Measurements from ENCODE around the gene CISD2. TPM values are rescaled to one million over a fixed set of nuclear protein-coding genes. Genes with fewer than 3 reads are reported as not detected.
"Not testable (repeated sequence)": the region's sequence is repeated elsewhere in the genome, so short reads cannot be mapped to it uniquely, and the experiment has no call there.

The CISD2 gene
- total and polyA plus RNA-seq, 2 donors = 28.8 to 35.2 TPM

- H3K4me1 ChIP-seq (ENCODE audit: control insufficient read depth in 2 of 2, insufficient read depth in 2 of 2, low read length in 2 of 2) = no peaks in the 10 kb centered on the region
- WGBS = 97% methylated on average over 2 of the region's 2 CpGs
- H3K4me3 ChIP-seq (ENCODE audit: low read length in 2 of 2) = no peak overlapping the region
- H3K27ac ChIP-seq (ENCODE audit: low read depth in 1 of 2, low read length in 1 of 2) = no peak overlapping the region
- no peak for DNase-seq (ENCODE audit: low read depth in 6 of 9, low spot score in 9 of 9)
- H3K27me3 ChIP-seq (ENCODE audit: control insufficient read depth in 2 of 2, insufficient read depth in 1 of 2, low read length in 1 of 2) = no peaks in the 10 kb centered on the region
- no peaks in the 10 kb centered on the region for H3K9me3 ChIP-seq (ENCODE audit: control insufficient read depth in 2 of 2, insufficient read depth in 1 of 2, low read length in 1 of 2)
- H3K36me3 ChIP-seq (ENCODE audit: control insufficient read depth in 2 of 2, insufficient read depth in 2 of 2, low read length in 1 of 2) = no peaks in the 10 kb centered on the region
Observed at GRCh38 chr4:102935716-102936115, 66.9 kb downstream of the CISD2 start.

- not testable (repeated sequence) for DNase-seq (ENCODE audit: low read depth in 6 of 9, low spot score in 9 of 9); H3K4me1 ChIP-seq (ENCODE audit: control insufficient read depth in 2 of 2, insufficient read depth in 2 of 2, low read length in 2 of 2); H3K27ac ChIP-seq (ENCODE audit: low read depth in 1 of 2, low read length in 1 of 2); H3K27me3 ChIP-seq (ENCODE audit: control insufficient read depth in 2 of 2, insufficient read depth in 1 of 2, low read length in 1 of 2); H3K4me3 ChIP-seq (ENCODE audit: low read length in 2 of 2); H3K9me3 ChIP-seq (ENCODE audit: control insufficient read depth in 2 of 2, insufficient read depth in 1 of 2, low read length in 1 of 2); H3K36me3 ChIP-seq (ENCODE audit: control insufficient read depth in 2 of 2, insufficient read depth in 2 of 2, low read length in 1 of 2)
- WGBS = 91% methylated on average over 2 of the region's 2 CpGs
Observed at GRCh38 chr4:102938063-102938462, 69.3 kb downstream of the CISD2 start.

Other genes starting within 250 kb of the CISD2 start
- 19.7 TPM for gene MANBA, start 108.0 kb upstream of the CISD2 start, total RNA-seq
- 19.0 TPM for gene MANBA, start 108.0 kb upstream of the CISD2 start, polyA plus RNA-seq
- gene UBE2D3, start 41.4 kb upstream of the CISD2 start, total RNA-seq = 326 TPM
- gene UBE2D3, start 41.4 kb upstream of the CISD2 start, polyA plus RNA-seq = 318 TPM
- gene SLC9B1, start 150.7 kb downstream of the CISD2 start, total RNA-seq = 4.3 TPM
- 2.4 TPM for gene SLC9B1, start 150.7 kb downstream of the CISD2 start, polyA plus RNA-seq
- 6.4 TPM for gene SLC9B2, start 207.8 kb downstream of the CISD2 start, total RNA-seq
- gene SLC9B2, start 207.8 kb downstream of the CISD2 start, polyA plus RNA-seq = 4.7 TPM
- gene BDH2, start 230.8 kb downstream of the CISD2 start, total RNA-seq = 80.2 TPM
- gene BDH2, start 230.8 kb downstream of the CISD2 start, polyA plus RNA-seq = 81.6 TPM